HFF-Myc (cell line): Measurements from ENCODE around the gene FAM222A.
A peak's percentile ranks its signal among the peaks of the same experiment; 100 is the strongest.

ENCODE experiments used
- DNase-seq: peaks from one replicate; pipeline ENCODE4 v3.0.0-alpha.2; 2011; ENCODE audit warnings: low read depth; ENCODE audit errors: extremely low read depth
- H3K4me3 ChIP-seq: replicated peaks from 2 replicates; pipeline ENCODE4 v1.5.1; 2011; ENCODE audit warnings: low read depth, mild to moderate bottlenecking, control low read depth, low read length
- CTCF ChIP-seq: IDR thresholded peaks from 2 replicates; pipeline ENCODE4 v1.5.1; 2012; ENCODE audit warnings: mild to moderate bottlenecking, low read depth, low read length, control low read depth; ENCODE audit errors: missing control alignments

The FAM222A gene

GRCh38 chr12:109776624-109777023 is 63.0 kb downstream of the FAM222A start:
- DNase-seq, result no peak
- no peak for TF ChIP-seq CTCF
- no peak overlapping the region for H3K4me3 ChIP-seq

GRCh38 chr12:109777544-109777943 is 63.9 kb downstream of the FAM222A start:
- H3K4me3 ChIP-seq, result no peak overlapping the region
- no peak for TF ChIP-seq CTCF
- peak; percentile 33 for DNase-seq

GRCh38 chr12:109778684-109779083 is 65.1 kb downstream of the FAM222A start:
- TF ChIP-seq CTCF, result no peak
- no peak overlapping the region for H3K4me3 ChIP-seq
- no peak for DNase-seq

GRCh38 chr12:109779382-109779781 is 65.8 kb downstream of the FAM222A start:
- no peak for TF ChIP-seq CTCF
- no peak overlapping the region for H3K4me3 ChIP-seq
- no peak for DNase-seq

- H3K4me3 ChIP-seq, result no peak overlapping the region
- TF ChIP-seq CTCF, result no peak
- DNase-seq, result no peak
Measured at GRCh38 chr12:109781668-109782325, 68.2 kb downstream of the FAM222A start.

- TF ChIP-seq CTCF, result no peak
- DNase-seq, result no peak
- no peak overlapping the region for H3K4me3 ChIP-seq
Measured at GRCh38 chr12:109782326-109782703, 68.7 kb downstream of the FAM222A start.
